ENCODE data around the gene CLTA. TPM values are rescaled to one million over a fixed set of nuclear protein-coding genes. Genes with fewer than 3 reads are reported as not detected.

Gene CLTA
- total and polyA plus RNA-seq, 2 donors, result 131 to 199 TPM

GRCh38 chr9:36145970-36146369 is 44.8 kb upstream of the CLTA start:
- no peaks in the 10 kb centered on the region for H3K27me3 ChIP-seq (ENCODE audit: control insufficient read depth in 2 of 2, insufficient read depth in 1 of 2, low read length in 1 of 2)
- peaks cover 4 to 13% of the 10 kb centered on the region in 2 donors for H3K9me3 ChIP-seq (ENCODE audit: control insufficient read depth in 2 of 2, insufficient read depth in 1 of 2, low read length in 1 of 2)
- H3K4me1 ChIP-seq (ENCODE audit: control insufficient read depth in 2 of 2, insufficient read depth in 2 of 2, low read length in 2 of 2), result peaks cover 35 to 62% of the 10 kb centered on the region in 2 donors
- 98% methylated on average over 4 of the region's 4 CpGs for WGBS
- H3K27ac ChIP-seq (ENCODE audit: low read depth in 1 of 2, low read length in 1 of 2), result no peak overlapping the region
- H3K36me3 ChIP-seq (ENCODE audit: control insufficient read depth in 2 of 2, insufficient read depth in 2 of 2, low read length in 1 of 2), result no peaks in the 10 kb centered on the region
- no peak for DNase-seq (ENCODE audit: low read depth in 6 of 9, low spot score in 9 of 9)
- H3K4me3 ChIP-seq (ENCODE audit: low read length in 2 of 2), result no peak overlapping the region

GRCh38 chr9:36146651-36147050 is 44.1 kb upstream of the CLTA start:
- Histone ChIP-seq H3K4me3 (ENCODE audit: low read length in 2 of 2) (no peak overlapping the region), H3K4me1 (ENCODE audit: control insufficient read depth in 2 of 2, insufficient read depth in 2 of 2, low read length in 2 of 2) (peaks cover 38 to 62% of the 10 kb centered on the region in 2 donors), H3K27me3 (ENCODE audit: control insufficient read depth in 2 of 2, insufficient read depth in 1 of 2, low read length in 1 of 2) (no peaks in the 10 kb centered on the region), H3K9me3 (ENCODE audit: control insufficient read depth in 2 of 2, insufficient read depth in 1 of 2, low read length in 1 of 2) (peaks cover 4 to 13% of the 10 kb centered on the region in 2 donors), H3K27ac (ENCODE audit: low read depth in 1 of 2, low read length in 1 of 2) (no peak overlapping the region), H3K36me3 (ENCODE audit: control insufficient read depth in 2 of 2, insufficient read depth in 2 of 2, low read length in 1 of 2) (no peaks in the 10 kb centered on the region)
- 98% methylated on average over 10 of the region's 10 CpGs for WGBS
- no peak for DNase-seq (ENCODE audit: low read depth in 6 of 9, low spot score in 9 of 9)

GRCh38 chr9:36147441-36148175 is 43.1 kb upstream of the CLTA start:
- no peak overlapping the region for H3K27ac ChIP-seq (ENCODE audit: low read depth in 1 of 2, low read length in 1 of 2)
- DNase-seq (ENCODE audit: low read depth in 6 of 9, low spot score in 9 of 9), result no peak
- no peak overlapping the region for H3K4me3 ChIP-seq (ENCODE audit: low read length in 2 of 2)
- peaks cover 4 to 13% of the 10 kb centered on the region in 2 donors for H3K9me3 ChIP-seq (ENCODE audit: control insufficient read depth in 2 of 2, insufficient read depth in 1 of 2, low read length in 1 of 2)
- H3K36me3 ChIP-seq (ENCODE audit: control insufficient read depth in 2 of 2, insufficient read depth in 2 of 2, low read length in 1 of 2), result no peaks in the 10 kb centered on the region
- WGBS, result 96% methylated on average over 14 of the region's 14 CpGs
- H3K27me3 ChIP-seq (ENCODE audit: control insufficient read depth in 2 of 2, insufficient read depth in 1 of 2, low read length in 1 of 2), result no peaks in the 10 kb centered on the region
- peaks cover 36 to 62% of the 10 kb centered on the region in 2 donors for H3K4me1 ChIP-seq (ENCODE audit: control insufficient read depth in 2 of 2, insufficient read depth in 2 of 2, low read length in 2 of 2)

- no peaks in the 10 kb centered on the region for H3K36me3 ChIP-seq (ENCODE audit: control insufficient read depth in 2 of 2, insufficient read depth in 2 of 2, low read length in 1 of 2)
- peaks cover 36 to 61% of the 10 kb centered on the region in 2 donors for H3K4me1 ChIP-seq (ENCODE audit: control insufficient read depth in 2 of 2, insufficient read depth in 2 of 2, low read length in 2 of 2)
- no peaks in the 10 kb centered on the region for H3K27me3 ChIP-seq (ENCODE audit: control insufficient read depth in 2 of 2, insufficient read depth in 1 of 2, low read length in 1 of 2)
- H3K4me3 ChIP-seq (ENCODE audit: low read length in 2 of 2), result no peak overlapping the region
- 61% methylated on average over 14 of the region's 14 CpGs for WGBS
- H3K27ac ChIP-seq (ENCODE audit: low read depth in 1 of 2, low read length in 1 of 2), result peak overlapping the region in 1 of 2 donors; percentile 36
- DNase-seq (ENCODE audit: low read depth in 6 of 9, low spot score in 9 of 9), result peak in 1 of 9 donors; percentile 33
- peaks cover 4 to 13% of the 10 kb centered on the region in 2 donors for H3K9me3 ChIP-seq (ENCODE audit: control insufficient read depth in 2 of 2, insufficient read depth in 1 of 2, low read length in 1 of 2)
Observed at GRCh38 chr9:36148311-36149051, 42.2 kb upstream of the CLTA start.

GRCh38 chr9:36149197-36149596 is 41.5 kb upstream of the CLTA start:
- no peak for DNase-seq (ENCODE audit: low read depth in 6 of 9, low spot score in 9 of 9)
- 94% methylated on average over 4 of the region's 4 CpGs for WGBS
- no peak overlapping the region for H3K27ac ChIP-seq (ENCODE audit: low read depth in 1 of 2, low read length in 1 of 2)
- peaks cover 36 to 55% of the 10 kb centered on the region in 2 donors for H3K4me1 ChIP-seq (ENCODE audit: control insufficient read depth in 2 of 2, insufficient read depth in 2 of 2, low read length in 2 of 2)
- no peaks in the 10 kb centered on the region for H3K36me3 ChIP-seq (ENCODE audit: control insufficient read depth in 2 of 2, insufficient read depth in 2 of 2, low read length in 1 of 2)
- H3K4me3 ChIP-seq (ENCODE audit: low read length in 2 of 2), result no peak overlapping the region
- H3K27me3 ChIP-seq (ENCODE audit: control insufficient read depth in 2 of 2, insufficient read depth in 1 of 2, low read length in 1 of 2), result no peaks in the 10 kb centered on the region
- H3K9me3 ChIP-seq (ENCODE audit: control insufficient read depth in 2 of 2, insufficient read depth in 1 of 2, low read length in 1 of 2), result peaks cover 4 to 13% of the 10 kb centered on the region in 2 donors

GRCh38 chr9:36150574-36151315 is 40.0 kb upstream of the CLTA start:
- 87% methylated on average over 4 of the region's 4 CpGs for WGBS

GRCh38 chr9:36151316-36152210 is 39.2 kb upstream of the CLTA start:
- 7% methylated on average over 14 of the region's 14 CpGs for WGBS
- DNase-seq (ENCODE audit: low read depth in 6 of 9, low spot score in 9 of 9), result peak; percentile 69 to 95 (median 83)
- H3K9me3 ChIP-seq (ENCODE audit: control insufficient read depth in 2 of 2, insufficient read depth in 1 of 2, low read length in 1 of 2), result peaks cover 1 to 6% of the 10 kb centered on the region in 2 donors
- H3K27me3 ChIP-seq (ENCODE audit: control insufficient read depth in 2 of 2, insufficient read depth in 1 of 2, low read length in 1 of 2), result no peaks in the 10 kb centered on the region
- peaks cover 35 to 49% of the 10 kb centered on the region in 2 donors for H3K4me1 ChIP-seq (ENCODE audit: control insufficient read depth in 2 of 2, insufficient read depth in 2 of 2, low read length in 2 of 2)
- no peaks in the 10 kb centered on the region for H3K36me3 ChIP-seq (ENCODE audit: control insufficient read depth in 2 of 2, insufficient read depth in 2 of 2, low read length in 1 of 2)
- peak overlapping the region; percentile 93 to 95 for H3K27ac ChIP-seq (ENCODE audit: low read depth in 1 of 2, low read length in 1 of 2)
- H3K4me3 ChIP-seq (ENCODE audit: low read length in 2 of 2), result peak overlapping the region; percentile 36 to 49

More at GRCh38 chr9:36150574-36151315, 40.0 kb upstream of the CLTA start:
- Histone ChIP-seq H3K4me3 (ENCODE audit: low read length in 2 of 2) (peak overlapping the region; percentile 21 to 49), H3K27me3 (ENCODE audit: control insufficient read depth in 2 of 2, insufficient read depth in 1 of 2, low read length in 1 of 2) (no peaks in the 10 kb centered on the region), H3K27ac (ENCODE audit: low read depth in 1 of 2, low read length in 1 of 2) (peak overlapping the region; percentile 91 to 93), H3K9me3 (ENCODE audit: control insufficient read depth in 2 of 2, insufficient read depth in 1 of 2, low read length in 1 of 2) (peaks cover 4 to 5% of the 10 kb centered on the region in 2 donors), H3K36me3 (ENCODE audit: control insufficient read depth in 2 of 2, insufficient read depth in 2 of 2, low read length in 1 of 2) (no peaks in the 10 kb centered on the region), H3K4me1 (ENCODE audit: control insufficient read depth in 2 of 2, insufficient read depth in 2 of 2, low read length in 2 of 2) (peaks cover 35 to 49% of the 10 kb centered on the region in 2 donors)
- peak in 1 of 9 donors; percentile 11 for DNase-seq (ENCODE audit: low read depth in 6 of 9, low spot score in 9 of 9)

- H3K27me3 ChIP-seq (ENCODE audit: control insufficient read depth in 2 of 2, insufficient read depth in 1 of 2, low read length in 1 of 2), result no peaks in the 10 kb centered on the region
- peak overlapping the region; percentile 30 to 52 for H3K27ac ChIP-seq (ENCODE audit: low read depth in 1 of 2, low read length in 1 of 2)
- no peak overlapping the region for H3K4me3 ChIP-seq (ENCODE audit: low read length in 2 of 2)
- DNase-seq (ENCODE audit: low read depth in 6 of 9, low spot score in 9 of 9), result peak in 1 of 9 donors; percentile 9
- H3K36me3 ChIP-seq (ENCODE audit: control insufficient read depth in 2 of 2, insufficient read depth in 2 of 2, low read length in 1 of 2), result no peaks in the 10 kb centered on the region
- 96% methylated on average over 10 of the region's 10 CpGs for WGBS
- peaks cover 1 to 7% of the 10 kb centered on the region in 2 donors for H3K9me3 ChIP-seq (ENCODE audit: control insufficient read depth in 2 of 2, insufficient read depth in 1 of 2, low read length in 1 of 2)
- H3K4me1 ChIP-seq (ENCODE audit: control insufficient read depth in 2 of 2, insufficient read depth in 2 of 2, low read length in 2 of 2), result peaks cover 35 to 49% of the 10 kb centered on the region in 2 donors
Observed at GRCh38 chr9:36152741-36153438, 37.8 kb upstream of the CLTA start.

Measured in thymus (tissue), 11 donors.